ENCODE results near the gene DALRD3. TPM values are rescaled to one million over a fixed set of nuclear protein-coding genes. Genes with fewer than 3 reads are reported as not detected.
A peak's percentile ranks its signal among the peaks of the same experiment; 100 is the strongest.

The DALRD3 gene
- total and polyA plus RNA-seq, 4 donors = 7.9 to 10.6 (median 9.3) TPM

- peaks cover 6 to 31% (median 20%) of the 10 kb centered on the region in 4 donors for H3K4me1 ChIP-seq (ENCODE audit: control insufficient read depth in 4 of 4, insufficient read depth in 4 of 4, low read length in 3 of 4)
- peaks cover 0 to 2% (median 0%) of the 10 kb centered on the region in 4 donors for H3K36me3 ChIP-seq (ENCODE audit: control insufficient read depth in 4 of 4, insufficient read depth in 3 of 4, low read depth in 1 of 4, low read length in 3 of 4)
- no peaks in the 10 kb centered on the region for H3K27me3 ChIP-seq (ENCODE audit: control insufficient read depth in 4 of 4, insufficient read depth in 4 of 4, low read length in 3 of 4)
- TF ChIP-seq HNF4A (conservative IDR thresholded peaks at IDR 0.05) = no peak
- no peak for TF ChIP-seq MAX (IDR thresholded peaks at IDR 0.05)
- no peak for TF ChIP-seq TAF1 (conservative IDR thresholded peaks at IDR 0.05)
- no peak for TF ChIP-seq RAD21 (IDR thresholded peaks at IDR 0.05)
- no peak for TF ChIP-seq EGR1 (IDR thresholded peaks at IDR 0.05; ENCODE audit: low read depth in 2 of 2)
- TF ChIP-seq YY1 (IDR thresholded peaks at IDR 0.05) = no peak
- no peak overlapping the region for H3K4me3 ChIP-seq (ENCODE audit: low read depth in 1 of 3, low read length in 3 of 3)
- no peaks in the 10 kb centered on the region for H3K9me3 ChIP-seq (ENCODE audit: control insufficient read depth in 4 of 4, low read length in 3 of 4)
- no peak for DNase-seq (ENCODE audit: low spot score)
- no peak overlapping the region for H3K9ac ChIP-seq (ENCODE audit: low read depth in 1 of 2, low read length in 2 of 2)
- H3K27ac ChIP-seq (ENCODE audit: low read depth in 1 of 2, low read length in 2 of 2) = no peak overlapping the region
- WGBS = 97% methylated on average over 3 of the region's 3 CpGs
Measured at GRCh38 chr3:49005303-49005680, 13.1 kb downstream of the DALRD3 start.

- 75% methylated on average over 16 of the region's 16 CpGs for WGBS
- H3K4me3 ChIP-seq (ENCODE audit: low read depth in 1 of 3, low read length in 3 of 3) = no peak overlapping the region
- TF ChIP-seq SP1 (IDR thresholded peaks at IDR 0.05) (peak; percentile 80), HNF4A (conservative IDR thresholded peaks at IDR 0.05) (peak; percentile 68), NR2F2 (IDR thresholded peaks at IDR 0.05) (peak; percentile 88), FOXA1 (IDR thresholded peaks at IDR 0.05) (peak; percentile 51), ATF3 (IDR thresholded peaks at IDR 0.05) (no peak), REST (IDR thresholded peaks at IDR 0.05) (peak; percentile 41), RXRA (IDR thresholded peaks at IDR 0.05) (peak; percentile 82 to 86), EGR1 (IDR thresholded peaks at IDR 0.05; ENCODE audit: low read depth in 2 of 2) (peak in 1 of 2 donors; percentile 74), YY1 (IDR thresholded peaks at IDR 0.05) (no peak), TAF1 (conservative IDR thresholded peaks at IDR 0.05) (no peak), FOXA2 (IDR thresholded peaks at IDR 0.05) (peak; percentile 61), CTCF (IDR thresholded peaks at IDR 0.05; ENCODE audit: low read depth, low read length, missing input control) (no peak), RAD21 (IDR thresholded peaks at IDR 0.05) (no peak), ZBTB33 (IDR thresholded peaks at IDR 0.05) (no peak), MAX (IDR thresholded peaks at IDR 0.05) (no peak), HNF4G (IDR thresholded peaks at IDR 0.05) (peak; percentile 32), JUND (IDR thresholded peaks at IDR 0.05) (peak in 1 of 2 donors; percentile 51), GABPA (IDR thresholded peaks at IDR 0.05 in 1 of 2, conservative IDR thresholded peaks at IDR 0.05 in 1 of 2) (peak in 1 of 2 donors; percentile 51)
- H3K9me3 ChIP-seq (ENCODE audit: control insufficient read depth in 4 of 4, low read length in 3 of 4) = no peaks in the 10 kb centered on the region
- H3K27ac ChIP-seq (ENCODE audit: low read depth in 1 of 2, low read length in 2 of 2) = no peak overlapping the region
- H3K27me3 ChIP-seq (ENCODE audit: control insufficient read depth in 4 of 4, insufficient read depth in 4 of 4, low read length in 3 of 4) = no peaks in the 10 kb centered on the region
- H3K9ac ChIP-seq (ENCODE audit: low read depth in 1 of 2, low read length in 2 of 2) = no peak overlapping the region
- peaks cover 0 to 2% (median under 1%) of the 10 kb centered on the region in 4 donors for H3K36me3 ChIP-seq (ENCODE audit: control insufficient read depth in 4 of 4, insufficient read depth in 3 of 4, low read depth in 1 of 4, low read length in 3 of 4)
- DNase-seq (ENCODE audit: low spot score) = peak; percentile 92
- H3K4me1 ChIP-seq (ENCODE audit: control insufficient read depth in 4 of 4, insufficient read depth in 4 of 4, low read length in 3 of 4) = peaks cover 6 to 31% (median 20%) of the 10 kb centered on the region in 4 donors
Measured at GRCh38 chr3:49004352-49005302, 13.8 kb downstream of the DALRD3 start.

All from liver (tissue), 9 donors.